HEK293 (cell line): Measurements from ENCODE around the gene BAZ1A.

Experiments
- CTCF ChIA-PET: fragments of 350-600 bp; formaldehyde crosslinking; extraction: SDS; loops from one replicate; lab custom pipeline; 2021; ENCODE audit warnings: antibody characterized with exemption; lab: Yijun Ruan, JAX
- POLR2A ChIA-PET: fragments of 300-600 bp; formaldehyde crosslinking; extraction: SDS; loops from one replicate; lab custom pipeline; 2020; ENCODE audit warnings: antibody characterized with exemption, inconsistent platforms; lab: Yijun Ruan, JAX
- H3K27ac ChIP-seq: fragments of 200-500 bp; sonication (Bioruptor generic); 2 replicates; pipeline ENCODE4 v1.5.1; 2014; ENCODE audit warnings: low read depth, low read length, control low read depth, inconsistent platforms; ENCODE audit errors: extremely low read depth
- H3K36me3 ChIP-seq, 2 experiments: fragments of 200-500 bp in 1 of 2; sonication (Bioruptor generic) in 1 of 2; 1 replicate in 1 of 2; 2 replicates in 1 of 2; pipeline ENCODE4 v1.5.1; 2014 to 2017; ENCODE audit warnings: inconsistent platforms in 2 of 2, low read length in 2 of 2; ENCODE audit not compliant: control insufficient read depth in 2 of 2, insufficient read depth in 1 of 2
- H3K4me1 ChIP-seq: fragments of 200-500 bp; sonication (Bioruptor generic); 2 replicates; pipeline ENCODE4 v1.5.1; 2014; ENCODE audit warnings: mild to moderate bottlenecking, low read length, inconsistent platforms; ENCODE audit not compliant: control insufficient read depth, insufficient read depth
- H3K4me3 ChIP-seq: 2 replicates; pipeline ENCODE4 v1.5.1; 2011; ENCODE audit warnings: low read depth, mild to moderate bottlenecking, control low read depth, low read length, moderate library complexity
- H3K9me3 ChIP-seq: fragments of 200-500 bp; sonication (Bioruptor generic); 2 replicates; pipeline ENCODE4 v1.5.1; 2014; ENCODE audit warnings: low read depth, low read length, inconsistent platforms; ENCODE audit not compliant: control insufficient read depth, insufficient read depth
- EGR2 ChIP-seq: fragments of 450-650 bp; formaldehyde crosslinking; IDR thresholded peaks from 2 replicates; pipeline ENCODE4 v1.5.1; 2016; ENCODE audit warnings: low read depth, missing biosample characterization, missing genetic modification characterization
- GLI4 ChIP-seq: fragments of 450-650 bp; formaldehyde crosslinking; IDR thresholded peaks from 2 replicates; pipeline ENCODE4 v1.5.1; 2016; ENCODE audit warnings: missing biosample characterization, missing genetic modification characterization
- OVOL3 ChIP-seq: fragments of 450-650 bp; formaldehyde crosslinking; IDR thresholded peaks from 2 replicates; pipeline ENCODE4 v1.5.1; 2016; ENCODE audit warnings: missing biosample characterization, missing genetic modification characterization
- ZBTB10 ChIP-seq: fragments of 450-650 bp; formaldehyde crosslinking; IDR thresholded peaks from 2 replicates; pipeline ENCODE4 v1.5.1; 2016; ENCODE audit warnings: missing biosample characterization, missing genetic modification characterization
- ZBTB20 ChIP-seq: fragments of 450-650 bp; formaldehyde crosslinking; IDR thresholded peaks from 2 replicates; pipeline ENCODE4 v1.5.1; 2016; ENCODE audit warnings: missing biosample characterization, missing genetic modification characterization
- ZBTB48 ChIP-seq: fragments of 450-650 bp; formaldehyde crosslinking; IDR thresholded peaks from 2 replicates; pipeline ENCODE4 v1.5.1; 2016; ENCODE audit warnings: missing biosample characterization, missing genetic modification characterization
- ZBTB8A ChIP-seq: fragments of 450-650 bp; formaldehyde crosslinking; IDR thresholded peaks from 2 replicates; pipeline ENCODE4 v1.5.1; 2016; ENCODE audit warnings: missing biosample characterization, missing genetic modification characterization
- ZEB2 ChIP-seq: fragments of 450-650 bp; formaldehyde crosslinking; IDR thresholded peaks from 2 replicates; pipeline ENCODE4 v1.5.1; 2016; ENCODE audit warnings: missing biosample characterization, missing genetic modification characterization
- ZFHX2 ChIP-seq: fragments of 450-650 bp; formaldehyde crosslinking; conservative IDR thresholded peaks from 2 replicates; pipeline ENCODE4 v1.5.1; 2016; ENCODE audit warnings: missing biosample characterization, missing genetic modification characterization
- ZNF10 ChIP-seq: fragments of 450-650 bp; formaldehyde crosslinking; IDR thresholded peaks from 2 replicates; pipeline ENCODE4 v1.5.1; 2017; ENCODE audit warnings: missing biosample characterization, missing genetic modification characterization
- ZNF146 ChIP-seq: fragments of 450-650 bp; formaldehyde crosslinking; IDR thresholded peaks from 2 replicates; pipeline ENCODE4 v1.5.1; 2016; ENCODE audit warnings: missing biosample characterization, missing genetic modification characterization
- ZNF202 ChIP-seq: fragments of 450-650 bp; formaldehyde crosslinking; IDR thresholded peaks from 2 replicates; pipeline ENCODE4 v1.5.1; 2016; ENCODE audit warnings: missing biosample characterization, missing genetic modification characterization, borderline replicate concordance
- ZNF214 ChIP-seq: fragments of 450-650 bp; formaldehyde crosslinking; IDR thresholded peaks from 2 replicates; pipeline ENCODE4 v1.5.1; 2017; ENCODE audit warnings: missing biosample characterization, mild to moderate bottlenecking, missing genetic modification characterization, borderline replicate concordance
- ZNF266 ChIP-seq: fragments of 450-650 bp; formaldehyde crosslinking; IDR thresholded peaks from 2 replicates; pipeline ENCODE4 v1.5.1; 2016; ENCODE audit warnings: missing biosample characterization, missing genetic modification characterization, low read depth
- ZNF362 ChIP-seq: fragments of 450-650 bp; formaldehyde crosslinking; IDR thresholded peaks from 2 replicates; pipeline ENCODE4 v1.5.1; 2016; ENCODE audit warnings: missing biosample characterization, missing genetic modification characterization
- ZNF391 ChIP-seq: fragments of 450-650 bp; formaldehyde crosslinking; IDR thresholded peaks from 2 replicates; pipeline ENCODE4 v1.5.1; 2016; ENCODE audit warnings: low read depth, missing biosample characterization, missing genetic modification characterization, borderline replicate concordance
- ZNF426 ChIP-seq: fragments of 450-650 bp; formaldehyde crosslinking; IDR thresholded peaks from 2 replicates; pipeline ENCODE4 v1.5.1; 2017; ENCODE audit warnings: missing biosample characterization, missing genetic modification characterization, mild to moderate bottlenecking, inconsistent platforms, moderate library complexity
- ZNF571 ChIP-seq: fragments of 450-650 bp; formaldehyde crosslinking; IDR thresholded peaks from 2 replicates; pipeline ENCODE4 v1.5.0; 2017; ENCODE audit warnings: missing biosample characterization, missing genetic modification characterization
- ZNF621 ChIP-seq: fragments of 450-650 bp; formaldehyde crosslinking; IDR thresholded peaks from 2 replicates; pipeline ENCODE4 v1.5.1; 2017; ENCODE audit warnings: missing biosample characterization, missing genetic modification characterization
- ZNF626 ChIP-seq: fragments of 450-650 bp; sonication (Bioruptor Pico); formaldehyde crosslinking; IDR thresholded peaks from 2 replicates; pipeline ENCODE4 v1.5.1; 2018; ENCODE audit warnings: missing biosample characterization, missing genetic modification characterization, inconsistent platforms
- ZNF645 ChIP-seq: fragments of 450-650 bp; formaldehyde crosslinking; IDR thresholded peaks from 2 replicates; pipeline ENCODE4; 2016; ENCODE audit warnings: missing biosample characterization, missing genetic modification characterization
- ZNF837 ChIP-seq: fragments of 450-650 bp; formaldehyde crosslinking; IDR thresholded peaks from 2 replicates; pipeline ENCODE4 v1.5.1; 2016; ENCODE audit warnings: missing biosample characterization, missing genetic modification characterization
- ZSCAN23 ChIP-seq: fragments of 450-650 bp; formaldehyde crosslinking; IDR thresholded peaks from 2 replicates; pipeline ENCODE4 v1.5.1; 2016; ENCODE audit warnings: missing biosample characterization, missing genetic modification characterization
- TF ChIP-seq, protein P1 (sequence below): fragments of 450-650 bp; formaldehyde crosslinking; IDR thresholded peaks from 2 replicates; pipeline ENCODE4 v1.5.1; 2016; ENCODE audit warnings: missing biosample characterization, missing genetic modification characterization
- TF ChIP-seq, protein P2 (sequence below): fragments of 450-650 bp; formaldehyde crosslinking; IDR thresholded peaks from 2 replicates; pipeline ENCODE4 v1.5.1; 2017; ENCODE audit warnings: missing biosample characterization, missing genetic modification characterization

The BAZ1A gene

GRCh38 chr14:34895277-34895676 is 20.1 kb upstream of the BAZ1A start:
- CTCF ChIA-PET = no interaction called here
- no peak overlapping the region for H3K4me3 ChIP-seq
- H3K9me3 ChIP-seq = no peaks in the 10 kb centered on the region
- no peaks in the 10 kb centered on the region for H3K36me3 ChIP-seq
- H3K4me1 ChIP-seq = no peaks in the 10 kb centered on the region
- H3K27ac ChIP-seq = no peak overlapping the region
- POLR2A ChIA-PET = interaction anchor here (0.6 kb wide), 1 partner anchor 26 kb away, joined by 4 read pairs; no protein-coding TSS in a partner anchor
- TF ChIP-seq ZNF626 = no peak
- TF ChIP-seq ZBTB8A (tag by site-specific recombination) = no peak
- TF ChIP-seq ZEB2 (tag by site-specific recombination) = no peak
- TF ChIP-seq ZSCAN23 (tag by site-specific recombination) = no peak
- no peak for TF ChIP-seq ZBTB20

DNA sequence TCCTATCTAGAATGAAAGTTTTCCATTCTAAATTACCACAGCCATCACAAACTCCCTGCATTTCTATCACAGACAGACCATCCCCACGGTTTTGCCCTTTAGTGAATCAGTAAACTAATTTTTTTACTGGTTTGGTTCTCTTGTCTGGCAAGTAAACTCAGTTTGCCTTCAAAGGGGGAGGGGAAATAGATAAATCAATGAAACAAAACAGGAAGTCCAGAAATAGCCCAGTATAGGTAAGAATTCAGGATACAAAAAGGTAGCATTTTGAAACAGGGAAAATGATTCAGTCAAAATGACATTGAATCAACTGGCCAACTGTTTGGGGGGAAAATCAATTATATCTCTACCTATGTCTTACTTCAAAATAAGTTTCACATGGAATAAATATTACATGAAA is 15.8 kb upstream of the BAZ1A start:
- H3K4me3 ChIP-seq = no peak overlapping the region
- H3K9me3 ChIP-seq = no peaks in the 10 kb centered on the region
- TF ChIP-seq ZBTB10 (tag by site-specific recombination) = no peak
- TF ChIP-seq, protein P1, sequence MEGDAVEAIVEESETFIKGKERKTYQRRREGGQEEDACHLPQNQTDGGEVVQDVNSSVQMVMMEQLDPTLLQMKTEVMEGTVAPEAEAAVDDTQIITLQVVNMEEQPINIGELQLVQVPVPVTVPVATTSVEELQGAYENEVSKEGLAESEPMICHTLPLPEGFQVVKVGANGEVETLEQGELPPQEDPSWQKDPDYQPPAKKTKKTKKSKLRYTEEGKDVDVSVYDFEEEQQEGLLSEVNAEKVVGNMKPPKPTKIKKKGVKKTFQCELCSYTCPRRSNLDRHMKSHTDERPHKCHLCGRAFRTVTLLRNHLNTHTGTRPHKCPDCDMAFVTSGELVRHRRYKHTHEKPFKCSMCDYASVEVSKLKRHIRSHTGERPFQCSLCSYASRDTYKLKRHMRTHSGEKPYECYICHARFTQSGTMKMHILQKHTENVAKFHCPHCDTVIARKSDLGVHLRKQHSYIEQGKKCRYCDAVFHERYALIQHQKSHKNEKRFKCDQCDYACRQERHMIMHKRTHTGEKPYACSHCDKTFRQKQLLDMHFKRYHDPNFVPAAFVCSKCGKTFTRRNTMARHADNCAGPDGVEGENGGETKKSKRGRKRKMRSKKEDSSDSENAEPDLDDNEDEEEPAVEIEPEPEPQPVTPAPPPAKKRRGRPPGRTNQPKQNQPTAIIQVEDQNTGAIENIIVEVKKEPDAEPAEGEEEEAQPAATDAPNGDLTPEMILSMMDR = no peak
- TF ChIP-seq, all 188 proteins: peak for 0
- Histone ChIP-seq H3K27ac (no peak overlapping the region), H3K36me3 (no peaks in the 10 kb centered on the region), H3K4me1 (no peaks in the 10 kb centered on the region)
- CTCF ChIA-PET = no interaction called here
- POLR2A ChIA-PET = no interaction called here

GRCh38 chr14:34888186-34888585 is 13.0 kb upstream of the BAZ1A start:
- ChIA-PET POLR2A (no interaction called here), CTCF (no interaction called here)
- no peak overlapping the region for H3K27ac ChIP-seq
- no peak overlapping the region for H3K4me3 ChIP-seq
- no peaks in the 10 kb centered on the region for H3K9me3 ChIP-seq
- H3K4me1 ChIP-seq = no peaks in the 10 kb centered on the region
- no peaks in the 10 kb centered on the region for H3K36me3 ChIP-seq
- TF ChIP-seq ZNF362 (tag by site-specific recombination) = no peak
- no peak for TF ChIP-seq ZNF266 (tag by site-specific recombination)
- no peak for TF ChIP-seq ZNF571 (tag by site-specific recombination)
- no peak for TF ChIP-seq ZNF621 (tag by site-specific recombination)
- TF ChIP-seq ZNF214 (tag by site-specific recombination) = no peak
- TF ChIP-seq ZNF391 (tag by site-specific recombination) = no peak
- no peak for TF ChIP-seq ZNF146 (tag by site-specific recombination)
- no peak for TF ChIP-seq ZNF837
- TF ChIP-seq ZNF10 (tag by site-specific recombination) = no peak
- no peak for TF ChIP-seq ZNF645 (tag by site-specific recombination)
- no peak for TF ChIP-seq OVOL3 (tag by site-specific recombination)
- no peak for TF ChIP-seq ZNF426
- no peak for TF ChIP-seq EGR2 (tag by site-specific recombination)
- no peak for TF ChIP-seq ZFHX2 (tag by site-specific recombination)
- TF ChIP-seq ZNF202 (tag by site-specific recombination) = no peak
- no peak for TF ChIP-seq ZBTB48 (tag by site-specific recombination)
- TF ChIP-seq, protein P2, sequence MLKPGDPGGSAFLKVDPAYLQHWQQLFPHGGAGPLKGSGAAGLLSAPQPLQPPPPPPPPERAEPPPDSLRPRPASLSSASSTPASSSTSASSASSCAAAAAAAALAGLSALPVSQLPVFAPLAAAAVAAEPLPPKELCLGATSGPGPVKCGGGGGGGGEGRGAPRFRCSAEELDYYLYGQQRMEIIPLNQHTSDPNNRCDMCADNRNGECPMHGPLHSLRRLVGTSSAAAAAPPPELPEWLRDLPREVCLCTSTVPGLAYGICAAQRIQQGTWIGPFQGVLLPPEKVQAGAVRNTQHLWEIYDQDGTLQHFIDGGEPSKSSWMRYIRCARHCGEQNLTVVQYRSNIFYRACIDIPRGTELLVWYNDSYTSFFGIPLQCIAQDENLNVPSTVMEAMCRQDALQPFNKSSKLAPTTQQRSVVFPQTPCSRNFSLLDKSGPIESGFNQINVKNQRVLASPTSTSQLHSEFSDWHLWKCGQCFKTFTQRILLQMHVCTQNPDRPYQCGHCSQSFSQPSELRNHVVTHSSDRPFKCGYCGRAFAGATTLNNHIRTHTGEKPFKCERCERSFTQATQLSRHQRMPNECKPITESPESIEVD = no peak
- TF ChIP-seq GLI4 (tag by site-specific recombination) = no peak
